Caco-2 (cell line): ENCODE results near the gene RPRML. TPM values are rescaled to one million over a fixed set of nuclear protein-coding genes. Genes with fewer than 3 reads are reported as not detected.
"Not testable (repeated sequence)": the region's sequence is repeated elsewhere in the genome, so short reads cannot be mapped to it uniquely, and the experiment has no call there.

Experiments
- BruUV-seq: library from RNA; stranded (reverse); fragments of 400-500 nt; replicated peaks from 2 replicates; lab custom pipeline; 2021; lab: Mats Ljungman, UMichigan
- CTCF ChIA-PET: fragments of 300-600 bp; sonication (Branson Sonifier 250); formaldehyde crosslinking; loops from one replicate; lab custom pipeline; 2022; ENCODE audit warnings: antibody characterized with exemption; lab: Charles Lee
- POLR2A ChIA-PET: fragments of 300-600 bp; sonication (Branson Sonifier 250); formaldehyde crosslinking; loops from one replicate; lab custom pipeline; 2022; ENCODE audit warnings: antibody characterized with exemption; lab: Charles Lee
- DNase-seq, 2 experiments: peaks; one replicate each; pipeline versions ENCODE4 v3.0.0 to v3.0.0-alpha.2; 2020 to 2022
- H3K27me3 ChIP-seq: replicated peaks from 2 replicates; pipeline ENCODE4 v1.6.0; 2011; ENCODE audit warnings: low read length; ENCODE audit not compliant: control insufficient read depth, insufficient read depth
- H3K36me3 ChIP-seq: 2 replicates; pipeline ENCODE4 v1.5.1; 2011; ENCODE audit warnings: low read length; ENCODE audit not compliant: control insufficient read depth, insufficient read depth
- H3K4me1 ChIP-seq: fragments of 250-450 bp; sonication (Bioruptor Pico); 2 replicates; pipeline ENCODE4 v1.5.1; 2020; ENCODE audit warnings: mild to moderate bottlenecking
- H3K4me3 ChIP-seq: 2 replicates; pipeline ENCODE4 v1.5.1; 2011; ENCODE audit warnings: low read depth, mild to moderate bottlenecking, control low read depth, low read length
- H3K9me3 ChIP-seq: fragments of 250-450 bp; sonication (Bioruptor Pico); 2 replicates; pipeline ENCODE4 v1.5.1; 2020; ENCODE audit warnings: mild to moderate bottlenecking, moderate library complexity
- H3K27ac Mint-ChIP-seq: one replicate; pipeline ENCODE4 v1.8.0; 2022; ENCODE audit warnings: mixed read lengths; ENCODE audit not compliant: unreplicated experiment
- H3K27me3 Mint-ChIP-seq: one replicate; pipeline ENCODE4 v1.8.0; 2022; ENCODE audit warnings: mixed read lengths; ENCODE audit not compliant: insufficient read depth, unreplicated experiment
- H3K36me3 Mint-ChIP-seq: one replicate; pipeline ENCODE4 v1.8.0; 2022; ENCODE audit warnings: mild to moderate bottlenecking, mixed read lengths; ENCODE audit not compliant: insufficient read depth, unreplicated experiment
- H3K4me1 Mint-ChIP-seq: one replicate; pipeline ENCODE4 v1.8.0; 2022; ENCODE audit warnings: low read depth, mixed read lengths; ENCODE audit not compliant: unreplicated experiment
- H3K4me3 Mint-ChIP-seq: one replicate; pipeline ENCODE4 v1.8.0; 2022; ENCODE audit warnings: mild to moderate bottlenecking, moderate library complexity, mixed read lengths; ENCODE audit not compliant: unreplicated experiment
- H3K9me3 Mint-ChIP-seq: one replicate; pipeline ENCODE4 v1.8.0; 2022; ENCODE audit warnings: mixed read lengths; ENCODE audit not compliant: unreplicated experiment
- intact Hi-C: fragments of 100-400 bp; cut with micrococcal nuclease; formaldehyde crosslinking; loops from one replicate; pipeline ENCODE4 v1.10.0; 2022; ENCODE audit not compliant: unreplicated experiment
- total RNA-seq: library from RNA; stranded (reverse); gene quantifications from 2 replicates; pipeline ENCODE4 v1.2.3, GENCODE V29; 2022
- TF ChIP-seq, protein P1 (sequence below), 2 experiments: fragments of 200-600 bp in 1 of 2; IDR thresholded peaks; 1 replicate in 1 of 2; 2 replicates in 1 of 2; pipeline versions ENCODE4 v1.5.1 to v1.8.0; 2011 to 2022; ENCODE audit warnings: antibody characterized with exemption in 1 of 2, control low read depth in 1 of 2, inconsistent platforms in 1 of 2, low read depth in 1 of 2, low read length in 1 of 2, mild to moderate bottlenecking in 1 of 2, moderate library complexity in 1 of 2; ENCODE audit not compliant: insufficient read depth in 1 of 2, severe bottlenecking in 1 of 2, unreplicated experiment in 1 of 2

The RPRML gene
- total RNA-seq, 1 experiment from 2014 or later = not detected

DNA sequence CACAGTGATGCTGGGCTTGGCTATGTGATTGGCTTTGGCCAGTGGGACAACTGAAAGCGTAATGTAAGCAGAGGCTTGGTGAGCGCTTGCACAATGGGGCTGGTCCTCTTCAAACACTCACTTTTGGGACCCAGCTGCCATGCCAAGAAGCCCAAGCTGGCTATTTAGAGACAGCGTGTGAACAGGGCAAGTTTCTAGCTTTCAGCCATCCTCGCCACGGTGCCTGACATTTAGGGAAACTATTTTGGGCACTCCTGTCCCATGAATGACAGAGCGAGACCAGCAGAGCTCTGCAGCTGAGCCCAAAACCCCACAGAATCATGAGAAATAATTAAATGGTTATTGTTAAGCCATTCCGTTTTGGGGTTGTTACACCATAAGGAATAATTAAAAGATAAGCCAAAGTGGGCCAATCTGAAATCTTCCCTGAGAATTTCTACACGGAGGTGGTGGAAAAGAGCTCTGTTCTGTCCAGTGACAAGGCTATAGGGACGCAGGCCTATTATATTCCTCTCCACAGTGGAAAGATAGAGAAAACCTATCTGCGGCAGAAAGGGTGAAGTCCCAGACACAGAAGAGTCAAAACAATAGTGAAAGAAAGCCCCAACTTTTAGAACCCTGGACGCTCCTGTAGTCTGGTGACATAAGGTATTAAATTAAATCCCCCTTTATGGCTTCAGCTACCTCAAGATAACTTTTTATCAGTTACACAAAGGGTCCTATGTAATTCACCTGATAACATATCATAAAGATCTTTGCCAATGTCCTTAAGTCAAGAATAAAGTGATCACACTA, 10.8 kb upstream of the RPRML start:
- DNase-seq = no peak
- no peak overlapping the region for H3K27ac Mint-ChIP-seq
- H3K36me3 Mint-ChIP-seq = no peaks in the 10 kb centered on the region
- H3K27me3 Mint-ChIP-seq = peaks cover 20% of the 10 kb centered on the region
- TF ChIP-seq, protein P1, sequence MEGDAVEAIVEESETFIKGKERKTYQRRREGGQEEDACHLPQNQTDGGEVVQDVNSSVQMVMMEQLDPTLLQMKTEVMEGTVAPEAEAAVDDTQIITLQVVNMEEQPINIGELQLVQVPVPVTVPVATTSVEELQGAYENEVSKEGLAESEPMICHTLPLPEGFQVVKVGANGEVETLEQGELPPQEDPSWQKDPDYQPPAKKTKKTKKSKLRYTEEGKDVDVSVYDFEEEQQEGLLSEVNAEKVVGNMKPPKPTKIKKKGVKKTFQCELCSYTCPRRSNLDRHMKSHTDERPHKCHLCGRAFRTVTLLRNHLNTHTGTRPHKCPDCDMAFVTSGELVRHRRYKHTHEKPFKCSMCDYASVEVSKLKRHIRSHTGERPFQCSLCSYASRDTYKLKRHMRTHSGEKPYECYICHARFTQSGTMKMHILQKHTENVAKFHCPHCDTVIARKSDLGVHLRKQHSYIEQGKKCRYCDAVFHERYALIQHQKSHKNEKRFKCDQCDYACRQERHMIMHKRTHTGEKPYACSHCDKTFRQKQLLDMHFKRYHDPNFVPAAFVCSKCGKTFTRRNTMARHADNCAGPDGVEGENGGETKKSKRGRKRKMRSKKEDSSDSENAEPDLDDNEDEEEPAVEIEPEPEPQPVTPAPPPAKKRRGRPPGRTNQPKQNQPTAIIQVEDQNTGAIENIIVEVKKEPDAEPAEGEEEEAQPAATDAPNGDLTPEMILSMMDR (IDR thresholded peaks at IDR 0.05; ENCODE audit: insufficient read depth in 1 of 2, low read depth in 1 of 2, low read length in 1 of 2, severe bottlenecking in 1 of 2, unreplicated experiment in 1 of 2) = no peak
- H3K4me3 ChIP-seq = no peak overlapping the region
- peaks cover 1% of the 10 kb centered on the region; the same call in 1 of the 2 replicates for H3K27me3 ChIP-seq
- H3K36me3 ChIP-seq = no peaks in the 10 kb centered on the region
- intact Hi-C loops = no loop called here
- no peaks in the 10 kb centered on the region for H3K9me3 Mint-ChIP-seq
- H3K4me1 Mint-ChIP-seq = no peaks in the 10 kb centered on the region
- no peak overlapping the region for H3K4me3 Mint-ChIP-seq
- H3K9me3 ChIP-seq = no peaks in the 10 kb centered on the region
- no peaks in the 10 kb centered on the region for H3K4me1 ChIP-seq
- ChIA-PET CTCF (no interaction called here), POLR2A (no interaction called here)
- no TSS peak for BruUV-seq

DNA sequence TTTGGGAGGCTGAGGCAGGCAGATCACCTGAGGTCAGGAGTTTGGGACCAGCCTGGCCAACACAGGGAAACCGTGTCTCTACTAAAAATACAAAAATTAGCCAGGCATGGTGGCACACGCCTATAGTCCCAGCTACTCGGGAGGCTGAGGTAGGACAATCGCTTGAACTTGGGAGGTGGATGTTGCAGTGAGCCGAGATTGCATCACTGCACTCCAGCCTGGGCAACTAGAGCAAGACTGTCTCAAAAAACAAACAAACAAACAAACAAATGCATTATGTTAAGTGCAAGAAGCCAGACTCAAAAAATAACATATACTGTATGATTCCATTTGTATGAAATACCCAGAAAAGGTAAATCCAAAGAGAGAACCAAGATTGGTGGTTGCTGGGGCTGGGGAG, 8.9 kb upstream of the RPRML start:
- intact Hi-C loops, BruUV-seq, CTCF ChIA-PET, H3K36me3 Mint-ChIP-seq, H3K4me3 Mint-ChIP-seq, H3K9me3 ChIP-seq, H3K9me3 Mint-ChIP-seq, H3K27me3 ChIP-seq, H3K4me3 ChIP-seq, H3K27ac Mint-ChIP-seq, POLR2A ChIA-PET, DNase-seq, H3K4me1 ChIP-seq, H3K36me3 ChIP-seq, H3K4me1 Mint-ChIP-seq: not testable (repeated sequence)
- H3K27me3 Mint-ChIP-seq = peaks cover 20% of the 10 kb centered on the region

DNA sequence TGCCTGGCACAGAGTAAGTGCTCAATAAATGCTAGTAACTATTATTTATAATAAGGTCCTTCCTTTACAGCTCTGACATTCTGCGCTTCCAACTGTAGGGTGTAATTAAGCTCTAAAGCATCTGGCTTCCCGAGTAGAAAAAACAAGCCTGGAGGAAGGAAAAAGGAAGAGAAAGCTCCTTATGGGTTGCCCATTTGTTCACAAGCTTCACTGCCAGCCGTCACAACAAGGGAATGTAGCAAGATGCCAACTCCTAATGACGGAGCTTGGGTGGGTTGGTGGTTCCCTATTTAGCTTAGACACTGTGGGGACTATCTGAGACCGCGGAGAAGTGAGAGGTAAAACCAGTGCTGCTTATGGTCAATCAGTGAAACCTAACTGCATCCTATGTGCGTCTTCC, 7.3 kb upstream of the RPRML start:
- no peak for DNase-seq
- H3K27me3 ChIP-seq = peaks cover 3% of the 10 kb centered on the region; the same call in 1 of the 2 replicates
- H3K9me3 Mint-ChIP-seq = no peaks in the 10 kb centered on the region
- no peaks in the 10 kb centered on the region for H3K4me1 ChIP-seq
- no peaks in the 10 kb centered on the region for H3K4me1 Mint-ChIP-seq
- peaks cover 23% of the 10 kb centered on the region for H3K27me3 Mint-ChIP-seq
- ChIA-PET POLR2A (no interaction called here), CTCF (no interaction called here)
- H3K36me3 ChIP-seq = no peaks in the 10 kb centered on the region
- no peak overlapping the region for H3K4me3 ChIP-seq
- H3K27ac Mint-ChIP-seq = no peak overlapping the region
- no peaks in the 10 kb centered on the region for H3K36me3 Mint-ChIP-seq
- no TSS peak for BruUV-seq
- TF ChIP-seq, protein P1 (IDR thresholded peaks at IDR 0.05; ENCODE audit: insufficient read depth in 1 of 2, low read depth in 1 of 2, low read length in 1 of 2, severe bottlenecking in 1 of 2, unreplicated experiment in 1 of 2) = no peak
- no peak overlapping the region for H3K4me3 Mint-ChIP-seq
- intact Hi-C loops = no loop called here
- no peaks in the 10 kb centered on the region for H3K9me3 ChIP-seq
